GM19043 (cell line): ENCODE measurements around the gene ASB2.
A peak's percentile ranks its signal among the peaks of the same experiment; 100 is the strongest.

Experiments
- ATAC-seq: cut with Tn5 transposase; IDR thresholded peaks from one replicate; pipeline ENCODE4 v1.9.1; 2021; ENCODE audit warnings: low read depth; ENCODE audit not compliant: unreplicated experiment

The ASB2 gene

GRCh38 chr14:93964281-93964680, 12.1 kb downstream of the ASB2 start:
- ATAC-seq, result no peak

- ATAC-seq, result no peak
These were observed 12.7 kb downstream of the ASB2 start for GRCh38 chr14:93963692-93964091.

- peak; percentile 48 for ATAC-seq
These were observed 13.4 kb downstream of the ASB2 start for GRCh38 chr14:93962701-93963601.

- ATAC-seq, result no peak
These were observed 14.8 kb downstream of the ASB2 start for GRCh38 chr14:93961620-93962019.

GRCh38 chr14:93960774-93961438, 15.5 kb downstream of the ASB2 start:
- ATAC-seq, result no peak

GRCh38 chr14:93960108-93960475, 16.3 kb downstream of the ASB2 start:
- no peak for ATAC-seq

GRCh38 chr14:93959239-93960107, 16.9 kb downstream of the ASB2 start:
- ATAC-seq, result peak; percentile 56

- no peak for ATAC-seq
These were observed 17.7 kb downstream of the ASB2 start for GRCh38 chr14:93958567-93959238.

GRCh38 chr14:93957751-93958566, 18.4 kb downstream of the ASB2 start:
- ATAC-seq, result no peak

GRCh38 chr14:93957333-93957710, 19.0 kb downstream of the ASB2 start:
- no peak for ATAC-seq

- no peak for ATAC-seq
These were observed 19.6 kb downstream of the ASB2 start for GRCh38 chr14:93956514-93957332.

GRCh38 chr14:93955850-93956481, 20.4 kb downstream of the ASB2 start:
- ATAC-seq, result no peak

- peak; percentile 36 for ATAC-seq
These were observed 21.2 kb downstream of the ASB2 start for GRCh38 chr14:93954900-93955849.

GRCh38 chr14:93954516-93954830, 21.9 kb downstream of the ASB2 start:
- ATAC-seq, result no peak

- ATAC-seq, result no peak
These were observed 22.4 kb downstream of the ASB2 start for GRCh38 chr14:93953739-93954515.

GRCh38 chr14:93953263-93953662, 23.1 kb downstream of the ASB2 start:
- ATAC-seq, result no peak

GRCh38 chr14:93952829-93953228, 23.5 kb downstream of the ASB2 start:
- ATAC-seq, result no peak
